Erythroblast (primary cell): ENCODE results near the gene CTIF.

Experiments
- GATA1 ChIP-seq: IDR thresholded peaks from 2 replicates; pipeline ENCODE4 v1.6.1; 2011; ENCODE audit warnings: low read depth, mild to moderate bottlenecking, control low read depth, low read length, moderate library complexity
- POLR2A ChIP-seq: IDR thresholded peaks from 2 replicates; pipeline ENCODE4 v1.6.1; 2011; ENCODE audit warnings: mild to moderate bottlenecking, low read length

GRCh38 chr18:48639772-48640432 lies 101.1 kb downstream of the CTIF start:
- TF ChIP-seq POLR2A (no peak), GATA1 (no peak)
